NT2/D1 (cell line): ENCODE measurements around the gene FOXD2.
A peak's percentile ranks its signal among the peaks of the same experiment; 100 is the strongest.

Experiments used
- DNase-seq: peaks from one replicate; pipeline ENCODE4 v3.0.0-alpha.2; 2011; ENCODE audit warnings: low read depth, low spot score
- H3K27me3 ChIP-seq: 2 replicates; pipeline ENCODE4 v1.6.0; 2011; ENCODE audit warnings: mild to moderate bottlenecking; ENCODE audit not compliant: insufficient read length, insufficient read depth
- H3K36me3 ChIP-seq: 2 replicates; pipeline ENCODE4 v1.6.1; 2011; ENCODE audit warnings: mild to moderate bottlenecking, low read length, mixed read lengths; ENCODE audit not compliant: insufficient read depth, insufficient read length
- H3K4me1 ChIP-seq: 2 replicates; pipeline ENCODE4 v1.5.1; 2011; ENCODE audit not compliant: insufficient read depth, insufficient read length
- H3K4me3 ChIP-seq: 2 replicates; pipeline ENCODE4 v1.5.1; 2011; ENCODE audit warnings: low read depth; ENCODE audit not compliant: insufficient read length
- H3K9ac ChIP-seq: 2 replicates; pipeline ENCODE4 v1.6.0; 2011; ENCODE audit warnings: low read depth; ENCODE audit not compliant: insufficient read length
- H3K9me3 ChIP-seq: 2 replicates; pipeline ENCODE4 v1.5.1; 2011; ENCODE audit warnings: mild to moderate bottlenecking, low read length; ENCODE audit not compliant: insufficient read depth
- SUZ12 ChIP-seq: IDR thresholded peaks from 2 replicates; pipeline ENCODE4 v1.6.1; 2011; ENCODE audit not compliant: insufficient read length, insufficient read depth; ENCODE audit errors: extremely low read depth
- YY1 ChIP-seq: IDR thresholded peaks from 2 replicates; pipeline ENCODE4 v1.6.1; 2011; ENCODE audit not compliant: insufficient read length, insufficient read depth
- ZNF274 ChIP-seq: IDR thresholded peaks from 2 replicates; pipeline ENCODE4 v1.6.1; 2011; ENCODE audit warnings: mild to moderate bottlenecking, low read depth, low read length

The FOXD2 gene

GRCh38 chr1:47436979-47437446 lies 831 bp upstream of the FOXD2 start:
- no peaks in the 10 kb centered on the region for H3K36me3 ChIP-seq
- DNase-seq = no peak
- peak overlapping the region; percentile 91 for H3K9ac ChIP-seq
- H3K9me3 ChIP-seq = peaks cover 30% of the 10 kb centered on the region
- H3K27me3 ChIP-seq = peaks cover 88% of the 10 kb centered on the region
- TF ChIP-seq YY1 (no peak), SUZ12 (no peak), ZNF274 (no peak)
- peak overlapping the region; percentile 77 for H3K4me3 ChIP-seq
- peaks cover 13% of the 10 kb centered on the region for H3K4me1 ChIP-seq

GRCh38 chr1:47438165-47439016 lies 547 bp downstream of the FOXD2 start:
- H3K4me1 ChIP-seq = peaks cover 11% of the 10 kb centered on the region
- DNase-seq = no peak
- no peaks in the 10 kb centered on the region for H3K36me3 ChIP-seq
- peak overlapping the region; percentile 77 for H3K4me3 ChIP-seq
- peaks cover 21% of the 10 kb centered on the region for H3K9me3 ChIP-seq
- peak; percentile 73 for TF ChIP-seq SUZ12
- TF ChIP-seq YY1 = no peak
- H3K9ac ChIP-seq = peak overlapping the region; percentile 70
- H3K27me3 ChIP-seq = peaks cover 91% of the 10 kb centered on the region

- Histone ChIP-seq H3K9me3 (peaks cover 21% of the 10 kb centered on the region), H3K4me3 (peak overlapping the region; percentile 77), H3K27me3 (peaks cover 91% of the 10 kb centered on the region), H3K9ac (peak overlapping the region; percentile 75), H3K4me1 (peaks cover 10% of the 10 kb centered on the region), H3K36me3 (no peaks in the 10 kb centered on the region)
- no peak for DNase-seq
- TF ChIP-seq SUZ12 = no peak
Measured at GRCh38 chr1:47439017-47439818, 1.4 kb downstream of the FOXD2 start.

GRCh38 chr1:47439819-47440598 lies 2.2 kb downstream of the FOXD2 start:
- DNase-seq = no peak
- Histone ChIP-seq H3K9ac (peak overlapping the region; percentile 75), H3K27me3 (peaks cover 91% of the 10 kb centered on the region), H3K4me1 (peaks cover 12% of the 10 kb centered on the region), H3K36me3 (no peaks in the 10 kb centered on the region), H3K4me3 (peak overlapping the region; percentile 77), H3K9me3 (peaks cover 18% of the 10 kb centered on the region)
- TF ChIP-seq ZNF274 (no peak), SUZ12 (no peak), YY1 (no peak)

- no peak overlapping the region for H3K9ac ChIP-seq
- H3K36me3 ChIP-seq = no peaks in the 10 kb centered on the region
- peaks cover 91% of the 10 kb centered on the region for H3K27me3 ChIP-seq
Measured at GRCh38 chr1:47440599-47441081, 2.8 kb downstream of the FOXD2 start.

GRCh38 chr1:47441450-47442106 lies 3.7 kb downstream of the FOXD2 start:
- Histone ChIP-seq H3K36me3 (no peaks in the 10 kb centered on the region), H3K9me3 (peaks cover 3% of the 10 kb centered on the region; the same call in 1 of the 2 replicates), H3K9ac (no peak overlapping the region), H3K27me3 (peaks cover 91% of the 10 kb centered on the region), H3K4me1 (peaks cover 24% of the 10 kb centered on the region), H3K4me3 (no peak overlapping the region)
- TF ChIP-seq YY1 = no peak
- TF ChIP-seq SUZ12 = peak; percentile 26
- DNase-seq = no peak

More at GRCh38 chr1:47440599-47441081, 2.8 kb downstream of the FOXD2 start:
- no peak for DNase-seq
- peaks cover 12% of the 10 kb centered on the region for H3K9me3 ChIP-seq
- no peak overlapping the region for H3K4me3 ChIP-seq
- peaks cover 17% of the 10 kb centered on the region for H3K4me1 ChIP-seq
- TF ChIP-seq SUZ12 (peak; percentile 39), YY1 (no peak)
